NCI-H2081 (cell line): Measurements from ENCODE around the gene AXIN1.

ENCODE experiments used
- DNase-seq, 2 experiments: peaks; one replicate each; lab custom pipeline; 2025; lab: John Stamatoyannopoulos, UW

The AXIN1 gene

DNA sequence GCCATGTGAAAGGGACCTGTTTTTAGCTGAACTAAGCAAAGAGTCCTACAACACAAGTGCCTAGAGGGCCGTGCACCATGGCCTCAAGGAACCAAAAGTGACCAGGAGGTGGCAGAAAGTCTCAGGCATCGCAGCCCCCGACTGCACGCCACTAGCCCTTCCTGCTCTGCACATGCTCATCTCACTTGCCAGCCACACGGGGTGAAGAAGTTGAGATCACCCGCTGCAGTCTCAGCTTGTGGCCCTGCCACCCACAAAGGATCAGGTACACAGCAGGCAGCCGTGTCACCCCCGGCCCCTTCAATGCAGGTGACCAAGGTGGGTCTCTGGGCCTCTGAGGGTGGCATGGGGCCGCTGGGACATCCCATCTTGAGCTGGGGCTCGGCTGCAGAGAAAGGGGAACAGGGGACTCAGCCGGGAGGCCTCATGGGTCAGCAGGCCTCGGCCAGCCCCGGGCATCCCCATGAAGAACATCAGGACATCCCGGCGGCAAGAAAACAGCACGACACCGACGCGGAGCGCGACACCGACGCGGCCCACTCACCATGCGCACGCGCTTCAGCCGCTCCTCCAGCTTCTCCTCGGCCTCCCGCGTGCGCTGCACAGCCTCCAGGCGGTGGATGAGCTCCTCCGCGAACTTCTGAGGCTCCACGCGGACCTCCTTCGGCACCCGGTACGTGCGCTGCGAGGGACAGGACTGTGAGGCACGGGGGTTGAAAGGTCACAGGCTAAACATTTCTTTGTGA lies 48.6 kb downstream of the AXIN1 start:
- DNase-seq = no peak

DNA sequence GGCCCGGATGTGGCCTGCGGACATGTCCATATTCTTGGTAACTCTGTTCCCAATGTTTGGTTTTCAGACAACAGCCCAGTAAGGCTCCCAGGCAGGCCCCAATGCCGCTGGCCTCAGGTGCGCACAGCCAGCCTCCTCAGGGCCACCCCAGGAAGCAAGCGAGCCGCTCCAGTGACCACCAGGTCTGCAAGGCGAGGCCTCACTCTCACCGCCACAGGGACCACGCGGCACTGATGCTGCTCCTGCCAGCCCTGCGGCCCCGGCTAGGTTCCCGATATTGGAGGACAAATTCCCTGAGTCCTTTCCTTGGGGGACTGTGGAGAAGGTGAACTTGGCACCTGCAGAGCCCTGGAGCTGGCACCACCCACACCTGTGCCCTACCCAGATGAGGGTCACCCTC lies 50.6 kb downstream of the AXIN1 start:
- DNase-seq = no peak

DNA sequence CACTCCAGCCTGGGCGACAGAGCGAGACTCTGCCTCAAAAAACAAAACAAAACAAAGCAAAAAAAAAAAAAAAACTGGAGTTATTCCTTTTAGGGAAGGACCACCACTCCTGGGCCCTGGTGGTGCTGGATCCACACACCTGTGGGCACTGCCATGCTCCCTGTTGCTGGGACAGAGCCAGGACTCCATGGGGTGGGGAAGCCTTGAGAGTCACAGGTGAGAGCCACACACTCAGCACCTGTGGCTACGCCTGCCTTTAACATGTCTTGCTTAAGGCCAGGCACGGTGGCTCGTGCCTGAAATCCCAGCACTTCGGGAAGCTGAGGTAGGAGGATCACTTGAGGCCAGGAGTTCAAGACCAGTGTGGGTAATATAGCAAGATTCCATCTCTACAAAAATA lies 51.3 kb downstream of the AXIN1 start:
- no peak for DNase-seq

DNA sequence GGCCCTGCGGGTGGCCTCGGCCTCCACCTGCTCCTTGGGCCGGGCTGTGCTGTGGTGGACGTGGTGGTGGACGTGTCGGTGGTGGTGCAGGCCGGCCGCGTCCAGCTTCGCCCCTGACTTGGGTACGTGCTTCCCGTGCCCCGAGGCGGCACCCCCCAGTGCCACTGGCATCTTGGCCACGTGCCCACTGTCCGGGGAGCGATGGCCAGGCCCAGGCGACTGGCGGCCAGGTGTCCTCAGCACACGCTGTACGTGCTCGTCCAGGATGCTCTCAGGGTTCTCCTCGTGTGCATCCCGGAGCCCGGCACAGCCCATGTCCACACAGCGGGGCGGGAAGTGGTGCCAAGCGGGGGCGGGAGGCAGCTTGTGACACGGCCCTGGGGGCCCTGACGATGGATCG lies 54.7 kb downstream of the AXIN1 start:
- DNase-seq = no peak

DNA sequence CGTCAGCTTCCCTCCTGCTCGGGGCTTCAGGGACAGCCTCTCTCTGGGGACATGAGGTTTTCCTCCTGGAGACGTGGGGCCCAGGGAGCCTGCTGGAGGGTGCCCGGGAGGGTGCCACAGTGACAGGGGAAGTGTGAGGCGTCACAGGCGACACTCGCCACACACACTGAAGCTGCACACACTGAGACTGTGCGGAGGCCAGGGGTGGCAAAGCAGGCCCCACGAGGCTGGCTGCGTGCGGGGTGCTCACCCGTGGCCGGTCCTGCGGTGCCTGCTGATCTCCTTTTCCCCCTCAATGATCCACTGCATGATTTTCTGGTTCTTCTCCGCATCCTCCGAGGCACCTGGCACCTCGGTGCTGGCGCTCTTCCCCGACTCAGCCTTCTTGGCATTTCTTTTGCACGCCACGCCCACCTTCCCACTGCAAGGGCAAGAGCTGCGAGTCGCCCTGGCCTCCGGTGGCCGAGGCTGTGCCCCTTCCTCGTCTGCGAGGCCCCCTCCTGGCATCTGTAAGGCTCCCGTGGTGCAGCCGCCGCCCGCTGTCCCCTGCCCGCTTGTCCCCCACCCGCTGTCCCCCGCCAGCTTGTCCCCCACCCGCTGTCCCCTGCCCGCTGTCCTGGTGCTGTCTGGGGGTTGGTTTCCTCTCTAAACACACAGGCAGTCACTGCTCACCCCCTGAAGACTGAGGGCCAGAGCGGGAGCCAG lies 55.6 kb downstream of the AXIN1 start:
- no peak for DNase-seq

DNA sequence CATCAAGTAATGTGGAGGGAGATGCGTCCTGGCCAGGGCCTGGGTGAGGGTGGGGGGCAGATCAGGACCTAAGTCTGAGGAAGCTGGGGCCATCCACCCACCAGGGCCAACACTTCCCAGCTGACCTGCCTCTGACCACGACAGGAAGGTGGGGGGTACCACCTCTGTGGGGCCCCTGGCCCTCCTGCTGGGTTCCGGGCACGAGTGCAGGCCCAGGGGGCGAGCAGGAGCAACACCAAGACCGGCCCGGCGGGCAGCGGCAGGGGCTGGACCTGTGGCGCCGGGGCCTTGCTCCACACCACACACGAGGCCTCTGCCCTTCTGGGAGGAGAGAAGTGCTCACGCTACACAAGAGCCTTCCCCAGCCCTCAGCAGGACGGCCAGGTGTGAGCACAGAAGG lies 56.2 kb downstream of the AXIN1 start:
- DNase-seq = no peak

DNA sequence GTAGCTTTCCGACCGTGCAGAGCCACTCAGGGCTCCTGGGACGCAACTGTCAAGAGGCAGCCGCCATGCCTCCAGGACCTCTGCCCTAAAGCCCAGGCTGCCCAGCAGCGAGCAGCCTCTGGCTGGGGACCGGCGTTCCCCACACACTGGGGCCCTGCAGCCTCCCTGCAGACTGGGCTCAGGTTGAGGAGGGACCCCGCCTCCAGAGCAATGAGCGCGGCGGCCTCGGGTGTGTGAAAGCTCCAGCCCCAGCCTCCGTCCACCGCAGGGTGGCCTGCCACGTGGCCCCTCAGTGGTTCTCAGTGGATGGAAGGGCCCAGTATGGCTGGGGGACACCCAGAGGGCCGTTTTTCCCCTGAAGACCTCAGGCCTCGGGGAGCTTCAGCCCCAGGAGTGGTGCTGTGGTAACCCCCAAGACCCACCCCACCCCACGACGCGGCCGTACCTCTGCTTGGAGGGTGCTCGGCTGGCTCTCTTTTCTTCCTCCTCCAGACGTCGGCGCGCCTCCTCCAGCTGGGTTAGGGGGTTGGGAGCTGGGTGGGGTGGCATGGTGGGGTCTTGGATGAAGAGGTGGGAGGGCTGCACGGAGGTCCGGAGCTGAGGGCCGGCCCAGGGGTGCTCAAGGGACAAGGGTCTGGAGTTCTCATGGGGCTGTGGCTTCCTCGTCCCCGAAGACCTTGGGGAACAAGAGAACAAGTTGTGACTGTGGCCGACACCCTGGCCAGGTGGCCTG lies 59.3 kb downstream of the AXIN1 start:
- DNase-seq = no peak

DNA sequence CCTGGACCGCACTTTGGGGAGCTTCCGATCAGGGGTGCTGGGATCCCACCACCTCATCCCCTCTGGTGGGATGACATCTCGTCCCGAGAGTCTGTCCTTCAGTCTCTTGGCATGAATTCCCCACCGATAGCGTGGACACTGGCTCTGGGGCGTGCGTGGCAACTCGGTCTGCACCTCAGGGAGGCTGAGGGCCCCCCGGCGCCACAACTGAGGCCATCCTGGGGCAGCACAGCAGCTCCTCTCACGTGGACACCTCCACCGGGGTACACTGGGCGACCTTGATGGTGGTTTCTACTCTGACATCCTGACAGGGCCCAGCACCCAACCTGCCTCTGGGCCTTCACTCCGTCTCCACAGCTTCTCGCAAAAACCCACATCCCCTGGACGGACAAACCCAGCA lies 61.0 kb downstream of the AXIN1 start:
- no peak for DNase-seq

DNA sequence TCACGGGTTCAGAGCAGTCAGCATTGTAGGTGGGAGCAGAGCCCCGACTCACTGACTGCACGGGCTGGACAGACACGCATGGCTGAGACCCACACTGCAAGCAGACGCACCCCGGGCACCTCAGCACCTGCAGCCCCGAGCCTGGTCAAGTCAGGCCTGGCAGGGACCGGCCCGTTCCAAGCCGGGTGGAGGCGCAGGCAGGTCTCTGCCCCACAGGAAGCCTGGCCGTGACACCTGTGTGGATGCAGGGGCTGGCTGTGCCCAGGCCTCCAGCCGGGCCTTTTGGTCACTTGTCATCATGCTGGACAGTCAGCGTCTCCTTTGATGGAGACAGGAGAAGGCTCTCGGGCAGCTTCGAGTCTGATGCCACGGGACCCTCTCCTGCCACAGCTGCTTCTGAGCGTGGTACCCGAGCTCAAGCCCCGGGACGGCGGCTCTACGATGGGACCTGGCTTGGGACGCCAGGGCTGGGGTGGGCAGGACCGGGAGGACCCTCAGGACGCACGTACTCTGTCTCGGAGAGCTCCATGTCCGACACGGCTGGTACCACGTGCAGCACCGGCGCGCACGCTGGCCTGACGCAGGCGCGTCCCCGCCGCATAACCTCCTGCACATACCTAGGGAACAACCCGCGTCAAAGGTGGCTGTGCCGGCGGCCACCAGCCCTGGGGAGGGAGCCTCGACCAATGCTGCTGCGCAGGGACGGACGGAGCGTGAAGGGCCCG lies 61.7 kb downstream of the AXIN1 start:
- DNase-seq = no peak

DNA sequence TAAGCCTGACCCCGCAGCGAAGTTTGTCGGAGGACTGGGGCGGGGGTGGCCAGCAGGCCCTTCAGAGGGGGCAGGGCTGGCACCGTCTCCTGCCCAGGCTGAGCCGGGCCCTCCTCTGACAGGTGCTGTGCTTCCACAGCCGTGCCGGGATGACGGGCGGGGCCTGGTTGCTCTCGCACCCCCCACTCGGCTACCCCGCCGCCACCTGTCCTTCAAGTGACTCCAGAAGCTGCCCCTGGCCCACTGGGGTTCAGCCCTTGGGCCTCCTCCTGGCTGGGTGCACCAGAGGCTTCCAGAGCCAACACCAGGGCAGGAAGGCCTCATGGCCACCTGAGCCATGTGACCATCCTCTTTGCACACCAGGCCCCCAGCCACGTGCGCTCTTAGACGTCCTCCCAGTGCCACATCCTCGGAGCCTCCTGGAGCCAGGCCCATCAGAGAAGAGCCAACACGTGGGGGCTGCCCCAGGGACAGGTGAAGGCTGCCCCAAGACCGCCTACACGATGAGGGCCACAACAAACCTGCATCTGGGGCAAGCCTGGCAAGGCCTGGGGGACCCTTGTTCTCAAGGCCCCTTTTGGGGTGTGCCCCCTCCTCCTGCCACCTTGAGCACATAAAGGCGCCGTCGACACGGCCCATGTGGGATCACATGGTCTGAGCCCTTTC lies 62.4 kb downstream of the AXIN1 start:
- no peak for DNase-seq

DNA sequence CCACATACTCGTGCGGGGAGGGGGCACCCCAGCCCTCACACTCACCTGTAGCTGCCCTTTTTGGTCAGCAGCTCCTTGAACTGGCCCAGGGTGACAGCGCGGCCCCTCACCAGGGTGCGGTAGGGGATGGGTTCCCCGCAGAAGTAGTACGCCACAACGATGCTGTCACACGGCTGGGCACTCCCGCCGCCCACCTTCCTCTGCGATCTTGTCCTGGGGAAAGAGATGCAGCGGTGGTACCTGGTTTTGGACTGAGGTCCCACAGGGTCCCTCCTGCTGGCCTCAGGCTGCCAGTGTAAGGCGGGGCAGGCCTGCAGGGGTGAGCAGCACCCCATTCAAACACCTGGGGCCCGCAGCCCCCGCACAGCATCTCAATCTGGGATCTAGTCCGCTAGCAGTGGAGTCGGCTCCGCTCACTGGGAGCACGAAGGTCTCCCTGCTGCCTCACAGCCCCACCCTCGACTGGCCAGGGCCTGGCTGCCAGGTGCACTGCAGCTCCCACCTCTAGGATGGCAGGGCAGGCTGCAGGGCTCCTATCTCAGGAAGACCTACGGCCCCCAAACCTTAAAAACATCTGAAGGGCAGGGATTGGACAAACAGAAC lies 63.0 kb downstream of the AXIN1 start:
- no peak for DNase-seq

DNA sequence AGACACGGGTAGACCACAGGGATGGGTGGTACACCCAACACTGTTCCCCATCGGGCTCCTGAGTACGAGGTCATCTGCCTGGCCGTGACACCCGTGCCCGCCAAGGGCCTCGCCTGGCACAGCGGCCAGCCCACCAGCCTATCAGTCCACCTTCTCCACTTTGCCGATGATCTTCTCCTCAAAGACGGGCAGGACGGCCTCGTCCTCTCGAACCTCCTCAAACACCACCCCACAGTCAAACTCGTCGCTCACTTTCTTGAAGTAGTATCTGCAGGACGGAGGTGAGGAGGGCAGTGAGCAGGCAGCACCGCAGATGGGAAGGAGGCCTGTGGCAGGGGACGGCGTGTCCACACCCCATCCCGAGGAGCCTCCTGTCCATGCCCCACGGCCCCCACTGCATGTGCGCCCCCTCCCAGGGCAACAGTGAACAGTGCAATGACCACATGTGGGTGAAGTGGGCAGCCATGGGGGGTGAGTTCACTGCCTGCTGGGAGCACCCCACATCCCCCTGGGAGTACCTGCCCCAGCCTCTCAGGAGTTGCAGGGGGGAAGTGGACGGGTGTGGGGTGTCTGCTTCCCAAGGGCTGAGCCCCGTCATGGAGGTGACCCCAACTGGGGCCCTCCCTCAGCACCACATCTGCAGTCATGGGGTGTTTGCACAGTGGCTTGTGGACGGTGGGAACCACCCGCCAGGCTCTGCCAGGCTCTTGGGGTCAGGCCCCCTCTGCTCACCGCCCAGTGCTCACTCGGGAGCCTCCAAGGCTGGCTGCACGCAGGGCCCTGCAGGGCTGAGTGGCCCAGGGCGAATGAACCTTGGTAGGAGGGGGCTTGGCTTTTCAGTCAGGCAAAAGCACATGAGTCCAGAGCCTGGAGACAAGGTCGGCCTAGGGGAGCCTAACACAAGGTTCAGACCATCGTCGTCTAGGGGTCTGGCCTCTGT lies 64.3 kb downstream of the AXIN1 start:
- DNase-seq = no peak

DNA sequence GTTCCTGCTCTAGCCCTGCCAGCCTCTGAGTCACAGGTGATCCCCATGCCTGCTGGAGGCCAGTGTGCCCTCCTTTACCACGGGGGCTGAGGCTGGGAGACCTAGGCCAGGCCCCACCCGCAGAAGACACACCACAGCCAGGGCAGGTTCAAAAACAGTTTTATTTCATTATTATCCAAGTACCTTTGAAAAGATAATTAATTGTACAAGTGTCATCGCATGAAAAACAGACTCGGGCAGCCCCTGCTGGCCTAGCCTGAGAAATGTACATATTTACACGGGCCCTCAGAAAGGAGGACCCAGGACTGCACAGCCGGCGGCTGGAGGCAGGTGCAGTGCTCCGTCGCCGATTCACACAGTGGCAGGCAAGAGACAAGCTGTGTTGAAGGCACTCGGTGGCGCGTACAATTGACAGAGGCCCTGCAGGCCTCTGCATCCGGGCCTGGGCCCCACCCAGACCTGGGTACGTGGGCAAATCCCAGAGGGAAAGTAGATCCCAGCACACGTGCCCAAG lies 65.2 kb downstream of the AXIN1 start:
- peak; percentile 51 to 76 for DNase-seq

DNA sequence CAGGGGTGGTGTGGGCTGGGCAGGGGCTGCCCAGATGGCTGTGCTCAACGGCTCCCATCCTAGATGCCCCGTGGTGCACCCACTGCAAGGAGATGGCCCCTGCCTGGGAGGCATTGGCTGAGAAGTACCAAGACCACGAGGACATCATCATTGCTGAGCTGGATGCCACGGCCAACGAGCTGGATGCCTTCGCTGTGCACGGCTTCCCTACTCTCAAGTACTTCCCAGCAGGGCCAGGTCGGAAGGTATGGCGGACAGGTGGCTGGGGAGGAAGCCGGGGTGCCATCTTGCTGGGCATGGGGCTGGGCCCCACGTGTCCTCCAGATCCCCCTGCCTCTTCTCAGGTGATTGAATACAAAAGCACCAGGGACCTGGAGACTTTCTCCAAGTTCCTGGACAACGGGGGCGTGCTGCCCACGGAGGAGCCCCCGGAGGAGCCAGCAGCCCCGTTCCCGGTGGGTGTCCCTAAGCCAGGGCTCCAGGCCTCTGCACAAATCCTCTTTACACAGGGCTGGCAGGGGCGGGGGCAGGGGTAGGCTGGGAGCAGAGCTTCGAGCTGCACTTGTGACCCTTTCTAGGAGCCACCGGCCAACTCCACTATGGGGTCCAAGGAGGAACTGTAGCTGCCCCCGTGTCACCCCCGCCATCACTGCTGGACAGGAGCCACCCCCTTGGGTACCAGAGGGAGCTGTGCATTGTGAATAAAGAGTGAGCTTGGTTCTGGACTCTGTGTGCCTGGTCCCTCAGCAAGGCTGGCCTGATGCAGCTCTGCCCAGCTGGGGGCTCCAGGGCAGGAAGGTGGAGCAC lies 65.8 kb downstream of the AXIN1 start:
- DNase-seq = no peak

DNA sequence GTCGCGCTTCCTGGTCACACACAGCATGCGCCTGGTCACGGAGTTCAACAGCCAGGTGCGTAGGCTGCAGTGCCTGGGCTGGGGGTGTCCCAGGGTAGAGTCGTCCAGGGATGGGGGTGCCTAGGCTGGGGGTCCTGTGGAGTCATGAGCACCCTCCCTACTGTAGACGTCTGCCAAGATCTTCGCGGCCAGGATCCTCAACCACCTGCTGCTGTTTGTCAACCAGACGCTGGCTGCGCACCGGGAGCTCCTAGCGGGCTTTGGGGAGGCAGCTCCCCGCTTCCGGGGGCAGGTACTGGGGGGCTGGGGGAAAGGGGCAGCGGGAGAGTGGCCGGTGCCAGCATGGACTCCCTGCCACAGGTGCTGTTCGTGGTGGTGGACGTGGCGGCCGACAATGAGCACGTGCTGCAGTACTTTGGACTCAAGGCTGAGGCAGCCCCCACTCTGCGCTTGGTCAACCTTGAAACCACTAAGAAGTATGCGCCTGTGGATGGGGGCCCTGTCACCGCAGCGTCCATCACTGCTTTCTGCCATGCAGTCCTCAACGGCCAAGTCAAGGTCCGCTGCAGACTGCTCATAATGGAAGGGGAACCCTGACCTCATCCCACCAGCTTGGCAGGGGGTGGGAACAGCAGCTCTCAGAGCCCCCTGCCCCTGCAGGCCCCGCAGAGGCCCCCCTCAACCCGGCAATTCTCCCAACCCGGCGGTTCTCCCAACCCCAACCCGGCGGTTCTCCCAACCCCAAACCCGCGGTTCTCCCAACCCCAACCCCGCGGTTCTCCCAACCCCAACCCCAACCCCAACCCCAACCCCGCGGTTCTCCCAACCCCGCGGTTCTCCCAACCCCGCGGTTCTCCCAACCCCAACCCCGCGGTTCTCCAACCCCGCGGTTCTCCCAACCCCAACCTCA lies 67.1 kb downstream of the AXIN1 start:
- no peak for DNase-seq

DNA sequence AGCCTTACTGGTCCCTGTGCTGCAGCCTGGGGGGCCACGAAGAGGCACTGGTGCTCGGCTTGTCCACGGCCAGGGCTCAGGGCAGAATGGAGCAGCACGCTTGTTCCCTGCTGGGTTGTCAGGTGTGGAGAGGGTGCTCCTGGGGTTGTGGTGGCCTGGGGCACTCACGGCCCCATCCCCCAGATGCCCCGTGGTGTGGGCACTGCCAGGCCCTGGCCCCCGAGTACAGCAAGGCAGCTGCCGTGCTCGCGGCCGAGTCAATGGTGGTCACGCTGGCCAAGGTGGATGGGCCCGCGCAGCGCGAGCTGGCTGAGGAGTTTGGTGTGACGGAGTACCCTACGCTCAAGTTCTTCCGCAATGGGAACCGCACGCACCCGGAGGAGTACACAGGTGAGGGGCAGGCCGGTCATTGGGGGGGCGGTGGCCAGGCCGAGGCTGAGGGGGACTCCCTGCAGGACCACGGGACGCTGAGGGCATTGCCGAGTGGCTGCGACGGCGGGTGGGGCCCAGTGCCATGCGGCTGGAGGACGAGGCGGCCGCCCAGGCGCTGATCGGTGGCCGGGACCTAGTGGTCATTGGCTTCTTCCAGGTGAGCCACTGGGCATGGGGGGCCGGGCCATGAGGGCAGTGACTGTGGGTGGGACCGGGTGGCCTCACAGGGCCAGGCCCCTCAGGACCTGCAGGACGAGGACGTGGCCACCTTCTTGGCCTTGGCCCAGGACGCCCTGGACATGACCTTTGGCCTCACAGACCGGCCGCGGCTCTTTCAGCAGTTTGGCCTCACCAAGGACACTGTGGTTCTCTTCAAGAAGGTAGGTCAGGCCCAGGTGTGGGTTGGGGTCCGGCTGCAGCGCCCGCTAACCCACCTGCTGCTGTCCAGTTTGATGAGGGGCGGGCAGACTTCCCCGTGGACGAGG lies 68.1 kb downstream of the AXIN1 start:
- DNase-seq = no peak
